IMR-90 (cell line): ENCODE measurements around the gene PSENEN. TPM values are rescaled to one million over a fixed set of nuclear protein-coding genes. Genes with fewer than 3 reads are reported as not detected.
"Not testable (repeated sequence)": the region's sequence is repeated elsewhere in the genome, so short reads cannot be mapped to it uniquely, and the experiment has no call there.

Source experiments
- ATAC-seq: fragments of 200-7000 bp; cut with Tn5 transposase; 2 replicates; pipeline ENCODE4 v1.9.1; 2020; ENCODE audit warnings: low read depth, mild to moderate bottlenecking, moderate library complexity
- BruUV-seq: library from RNA; stranded (reverse); fragments of 400-500 nt; replicated peaks from 2 replicates; lab custom pipeline; 2021; lab: Mats Ljungman, UMichigan
- CTCF ChIA-PET: fragments of 300-600 bp; formaldehyde crosslinking; extraction: SDS; loops from one replicate; lab custom pipeline; 2021; ENCODE audit warnings: antibody characterized with exemption; lab: Yijun Ruan, JAX
- POLR2A ChIA-PET: fragments of 300-600 bp; sonication (Branson Sonifier 250); formaldehyde crosslinking; loops from one replicate; lab custom pipeline; 2022; ENCODE audit warnings: antibody characterized with exemption; ENCODE audit not compliant: unreplicated experiment; lab: Charles Lee
- DNase-seq: peaks from one replicate; pipeline ENCODE4 v3.0.0; 2013
- H2AFZ ChIP-seq: replicated peaks from 2 replicates; pipeline ENCODE3; 2013; ENCODE audit warnings: low read length, mild to moderate bottlenecking; ENCODE audit not compliant: poor library complexity
- H2AK5ac ChIP-seq: 2 replicates; pipeline ENCODE4 v1.6.1; 2013; ENCODE audit warnings: low read depth, low read length, inconsistent platforms
- H2AK9ac ChIP-seq: replicated peaks from 2 replicates; pipeline ENCODE3; 2013; ENCODE audit warnings: mild to moderate bottlenecking, low read depth, low read length, moderate library complexity; ENCODE audit not compliant: poor library complexity
- H2BK120ac ChIP-seq: 2 replicates; pipeline ENCODE4 v1.6.1; 2013; ENCODE audit warnings: low read depth, low read length, inconsistent platforms
- H2BK15ac ChIP-seq: 3 replicates; pipeline ENCODE4 v1.6.1; 2013; ENCODE audit warnings: low read depth, low read length, inconsistent platforms
- H2BK20ac ChIP-seq: 2 replicates; pipeline ENCODE4 v1.6.1; 2013; ENCODE audit warnings: low read depth, mild to moderate bottlenecking, inconsistent platforms, low read length, moderate library complexity
- H2BK5ac ChIP-seq: 2 replicates; pipeline ENCODE4 v1.6.1; 2013; ENCODE audit warnings: mild to moderate bottlenecking, low read depth, low read length, inconsistent platforms; ENCODE audit not compliant: poor library complexity, severe bottlenecking
- H3K14ac ChIP-seq: replicated peaks from 2 replicates; pipeline ENCODE4 v1.6.1; 2013; ENCODE audit warnings: low read depth, low read length, inconsistent platforms
- H3K18ac ChIP-seq: 2 replicates; pipeline ENCODE4 v1.6.1; 2013; ENCODE audit warnings: low read depth, low read length, control low read depth
- H3K23ac ChIP-seq: 2 replicates; pipeline ENCODE4 v1.6.1; 2013; ENCODE audit warnings: low read depth, low read length, inconsistent platforms
- H3K27ac ChIP-seq: 2 replicates; pipeline ENCODE4 v1.5.1; 2013; ENCODE audit warnings: mild to moderate bottlenecking, control low read depth, low read length; ENCODE audit not compliant: insufficient read depth
- H3K27me3 ChIP-seq: 2 replicates; pipeline ENCODE4 v1.6.1; 2013; ENCODE audit warnings: low read length; ENCODE audit not compliant: control insufficient read depth, insufficient read depth
- H3K36me3 ChIP-seq: 2 replicates; pipeline ENCODE4 v1.6.1; 2013; ENCODE audit warnings: low read length, mixed read lengths; ENCODE audit not compliant: control insufficient read depth, insufficient read depth
- H3K4ac ChIP-seq: 2 replicates; pipeline ENCODE4 v1.6.1; 2013; ENCODE audit warnings: low read depth, low read length, inconsistent platforms
- H3K4me1 ChIP-seq: 2 replicates; pipeline ENCODE4 v1.6.1; 2013; ENCODE audit warnings: low read length, mixed read lengths; ENCODE audit not compliant: control insufficient read depth, insufficient read depth
- H3K4me2 ChIP-seq: 2 replicates; pipeline ENCODE4 v1.6.1; 2013; ENCODE audit warnings: low read depth, mild to moderate bottlenecking, control low read depth, low read length, moderate library complexity
- H3K4me3 ChIP-seq: 2 replicates; pipeline ENCODE4 v1.5.1; 2013; ENCODE audit warnings: low read depth, mild to moderate bottlenecking, control low read depth, low read length, moderate library complexity; ENCODE audit not compliant: insufficient read depth
- H3K56ac ChIP-seq: 2 replicates; pipeline ENCODE4 v1.6.1; 2013; ENCODE audit warnings: low read length, inconsistent platforms; ENCODE audit not compliant: insufficient read depth; ENCODE audit errors: extremely low read depth
- H3K79me1 ChIP-seq, 2 experiments: 2 replicates each; pipeline ENCODE4 v1.6.1; 2013; ENCODE audit warnings: low read length in 2 of 2, inconsistent platforms in 1 of 2, low read depth in 1 of 2
- H3K9ac ChIP-seq: 2 replicates; pipeline ENCODE4 v1.6.1; 2013; ENCODE audit warnings: low read depth, low read length, control low read depth
- H3K9me1 ChIP-seq: 2 replicates; pipeline ENCODE4 v1.6.1; 2013; ENCODE audit warnings: low read length, inconsistent platforms; ENCODE audit not compliant: insufficient read depth
- H3K9me3 ChIP-seq: 2 replicates; pipeline ENCODE4 v1.6.1; 2013; ENCODE audit warnings: low read length; ENCODE audit not compliant: control insufficient read depth, insufficient read depth
- H4K20me1 ChIP-seq: 2 replicates; pipeline ENCODE4 v1.6.1; 2013; ENCODE audit warnings: low read length, inconsistent platforms; ENCODE audit not compliant: insufficient read depth
- H4K5ac ChIP-seq: 2 replicates; pipeline ENCODE4 v1.6.1; 2013; ENCODE audit warnings: mild to moderate bottlenecking, low read depth, low read length, control low read depth
- H4K8ac ChIP-seq, 2 experiments: 2 replicates each; pipeline ENCODE4 v1.6.1; 2013; ENCODE audit warnings: low read depth in 2 of 2, low read length in 2 of 2, control low read depth in 1 of 2, inconsistent platforms in 1 of 2
- H4K91ac ChIP-seq: 2 replicates; pipeline ENCODE4 v1.6.1; 2013; ENCODE audit warnings: low read depth, low read length, inconsistent platforms; ENCODE audit not compliant: insufficient read depth
- CEBPB ChIP-seq: IDR thresholded peaks from 2 replicates; pipeline ENCODE4 v1.6.1; 2012; ENCODE audit warnings: low read depth, low read length, improper control_type of control experiment
- ELK1 ChIP-seq: fragments of 150-350 bp; IDR thresholded peaks from 2 replicates; pipeline ENCODE4 v1.6.1; 2016; ENCODE audit warnings: low read depth, mild to moderate bottlenecking, low read length, moderate library complexity, borderline replicate concordance
- MAFK ChIP-seq: IDR thresholded peaks from 2 replicates; pipeline ENCODE4 v1.6.1; 2012; ENCODE audit warnings: low read depth, low read length, improper control_type of control experiment
- RCOR1 ChIP-seq: IDR thresholded peaks from 2 replicates; pipeline ENCODE4 v1.6.1; 2012; ENCODE audit warnings: mild to moderate bottlenecking, low read length, improper control_type of control experiment; ENCODE audit not compliant: insufficient replicate concordance
- WGBS, 2 experiments: methylation state at CpG; one replicate each; pipeline versions ENCODE4 v1.1.5 to v1.1.7; 2013; ENCODE audit warnings: missing lambda C conversion rate in 2 of 2; ENCODE audit not compliant: insufficient read length in 1 of 2; ENCODE audit errors: extremely low coverage in 2 of 2; 5-methylcytosine and 5-hydroxymethylcytosine counted together
- dilution Hi-C: fragments of 300-500 bp; cut with HindIII; formaldehyde crosslinking; loops from one replicate; pipeline ENCODE4 v1.14.3; 2018; ENCODE audit warnings: low sequenced_read_pairs; ENCODE audit not compliant: unreplicated experiment
- in situ Hi-C: fragments of 300-500 bp; cut with MboI; formaldehyde crosslinking; loops from 3 replicates; pipeline ENCODE4 v1.14.3; 2019; ENCODE audit warnings: low sequenced_read_pairs, inconsistent platforms, mixed read lengths
- intact Hi-C: fragments of 100-400 bp; cut with micrococcal nuclease; formaldehyde crosslinking; loops from 2 replicates; pipeline ENCODE4 v1.10.0; 2022
- polyA plus RNA-seq, 3 experiments: library from polyadenylated mRNA; depleted of rRNA; stranded (reverse); fragments of >200 nt; gene quantifications; 2 replicates each; pipeline ENCODE4 v1.2.3, GENCODE V29; 2012; ENCODE audit warnings: low replicate concordance in 1 of 3
- total RNA-seq: library from RNA; depleted of rRNA; stranded (reverse); fragments of >200 nt; gene quantifications from 2 replicates; pipeline ENCODE4 v1.2.3, GENCODE V29; 2012

Gene PSENEN
- total and polyA plus RNA-seq, 2 of the 4 experiments (the other 2 are of a cell fraction) = 9.0 to 47.0 TPM

GRCh38 chr19:35793381-35794165, 48.1 kb downstream of the PSENEN start:
- H3K9ac ChIP-seq = no peak overlapping the region
- no peak overlapping the region for H2BK120ac ChIP-seq
- H3K18ac ChIP-seq = no peak overlapping the region
- H3K27me3 ChIP-seq = peaks cover 27% of the 10 kb centered on the region
- no peak overlapping the region for H2AK5ac ChIP-seq
- no peak overlapping the region for H4K5ac ChIP-seq
- WGBS, 2 experiments = 83% methylated on average over 4 of the region's 7 CpGs; no CpG with 5 or more reads in 1 of the 2 experiments
- no peak overlapping the region for H2BK5ac ChIP-seq
- no peak overlapping the region for H2BK20ac ChIP-seq
- ChIA-PET POLR2A (no interaction called here), CTCF (no interaction called here)
- TF ChIP-seq ELK1 = no peak
- no peak for TF ChIP-seq RCOR1
- no peak for TF ChIP-seq CEBPB
- TF ChIP-seq MAFK = no peak
- no peak overlapping the region for H4K8ac ChIP-seq
- intact Hi-C loops = no loop called here
- no peak overlapping the region for H3K4me2 ChIP-seq
- no peak overlapping the region for H3K4ac ChIP-seq
- H2AFZ ChIP-seq = no peak overlapping the region
- H4K91ac ChIP-seq = no peak overlapping the region
- in situ Hi-C loops = no loop called here
- H3K27ac ChIP-seq = no peak overlapping the region
- H4K20me1 ChIP-seq = no peaks in the 10 kb centered on the region
- H2AK9ac ChIP-seq = no peak overlapping the region
- H2BK15ac ChIP-seq = no peak overlapping the region
- no peak overlapping the region for H3K23ac ChIP-seq
- no peak overlapping the region for H3K4me3 ChIP-seq
- dilution Hi-C loops = no loop called here
- no peak overlapping the region for H3K56ac ChIP-seq
- H3K79me1 ChIP-seq = no peaks in the 10 kb centered on the region
- no peaks in the 10 kb centered on the region for H3K4me1 ChIP-seq
- no peaks in the 10 kb centered on the region for H3K36me3 ChIP-seq
- no peaks in the 10 kb centered on the region for H3K9me3 ChIP-seq
- DNase-seq (no peak), ATAC-seq (no peak)
- no TSS peak for BruUV-seq
- H3K14ac ChIP-seq = no peak overlapping the region
- H3K9me1 ChIP-seq = no peaks in the 10 kb centered on the region

GRCh38 chr19:35795564-35795963, 50.1 kb downstream of the PSENEN start:
- H2AK5ac ChIP-seq, H4K91ac ChIP-seq, H3K9ac ChIP-seq, ATAC-seq, DNase-seq, dilution Hi-C loops, intact Hi-C loops, POLR2A ChIA-PET, H3K4me1 ChIP-seq, H3K79me1 ChIP-seq, H3K23ac ChIP-seq, H2BK120ac ChIP-seq, H3K14ac ChIP-seq, H4K8ac ChIP-seq, H3K18ac ChIP-seq, H2AK9ac ChIP-seq, H4K5ac ChIP-seq, H3K4me3 ChIP-seq, H2BK5ac ChIP-seq, H3K4ac ChIP-seq, H3K9me1 ChIP-seq, H4K20me1 ChIP-seq, in situ Hi-C loops, H2BK20ac ChIP-seq, H3K36me3 ChIP-seq, H2BK15ac ChIP-seq, H3K4me2 ChIP-seq, H3K9me3 ChIP-seq, BruUV-seq, H3K27ac ChIP-seq, H2AFZ ChIP-seq, H3K56ac ChIP-seq: not testable (repeated sequence)
- peaks cover 30% of the 10 kb centered on the region for H3K27me3 ChIP-seq
- WGBS, 2 experiments = no CpG with 5 or more reads among the region's 1 CpG
- CTCF ChIA-PET = interaction anchor here (1.1 kb wide), 1 partner anchor 9 kb away, joined by 3 read pairs; no protein-coding TSS in a partner anchor
